ENCODE measurements around the gene EXOG. TPM values are rescaled to one million over a fixed set of nuclear protein-coding genes. Genes with fewer than 3 reads are reported as not detected.

Gene EXOG
- total RNA-seq: 8.8 TPM

- peaks cover 0 to 2% of the 10 kb centered on the region in 2 donors for H3K36me3 ChIP-seq
- intact Hi-C loops (cut with DNase I): no loop called here
- peak within 1 kb of the TSS; percentile 83 for H3K27ac ChIP-seq
- TF ChIP-seq CTCF (IDR thresholded peaks at IDR 0.05) (peak; percentile 49 to 90 (median 52)), POLR2AphosphoS5 (IDR thresholded peaks at IDR 0.05; ENCODE audit: insufficient read depth in 1 of 2, low read depth in 1 of 2) (peak; percentile 60 to 61), POLR2A (IDR thresholded peaks at IDR 0.05) (no peak)
- H3K9me3 ChIP-seq: no peaks in the 10 kb centered on the region
- no peaks in the 10 kb centered on the region for H3K27me3 ChIP-seq
- peaks cover 14% of the 10 kb centered on the region for H3K4me1 ChIP-seq
- no peak for DNase-seq (ENCODE audit: extremely low spot score in 2 of 2)
- peak within 1 kb of the TSS; percentile 69 to 84 for H3K4me3 ChIP-seq
These were observed at the start of gene EXOG for GRCh38 chr3:38496131-38496910. Gene EXOG (plus strand): TSS chr3:38496340. CDS start chr3:38496368, 28 bp downstream.

GRCh38 chr3:38446812-38447211 is 49.3 kb upstream of the EXOG start:
- Histone ChIP-seq H3K4me3 (no peak overlapping the region), H3K36me3 (no peaks in the 10 kb centered on the region), H3K4me1 (no peaks in the 10 kb centered on the region), H3K9me3 (no peaks in the 10 kb centered on the region), H3K27ac (no peak overlapping the region), H3K27me3 (no peaks in the 10 kb centered on the region)
- TF ChIP-seq CTCF (IDR thresholded peaks at IDR 0.05): no peak
- TF ChIP-seq POLR2AphosphoS5 (IDR thresholded peaks at IDR 0.05; ENCODE audit: insufficient read depth in 1 of 2, low read depth in 1 of 2): no peak
- TF ChIP-seq POLR2A (IDR thresholded peaks at IDR 0.05): no peak
- no peak for DNase-seq (ENCODE audit: extremely low spot score in 2 of 2)
- intact Hi-C loops (cut with DNase I): no loop called here

- Histone ChIP-seq H3K4me1 (peaks cover 17% of the 10 kb centered on the region), H3K27me3 (no peaks in the 10 kb centered on the region), H3K36me3 (no peaks in the 10 kb centered on the region), H3K27ac (no peak overlapping the region), H3K9me3 (no peaks in the 10 kb centered on the region), H3K4me3 (no peak overlapping the region)
- DNase-seq (ENCODE audit: extremely low spot score in 2 of 2): no peak
- intact Hi-C loops (cut with DNase I): loop anchor here (10.0 kb wide), 1 partner anchor 316 kb away; the partner anchor contains the start of genes ACAA1 and MYD88
- TF ChIP-seq POLR2AphosphoS5 (IDR thresholded peaks at IDR 0.05; ENCODE audit: insufficient read depth in 1 of 2, low read depth in 1 of 2) (no peak), CTCF (IDR thresholded peaks at IDR 0.05) (no peak), POLR2A (IDR thresholded peaks at IDR 0.05) (no peak)
These were observed 45.3 kb upstream of the EXOG start for GRCh38 chr3:38450853-38451252.

GRCh38 chr3:38453075-38453912 is 42.8 kb upstream of the EXOG start, which contains the start of gene ACVR2B:
Gene ACVR2B (plus strand): TSS chr3:38453890. CDS start chr3:38454323, 433 bp downstream.
- no peak for DNase-seq (ENCODE audit: extremely low spot score in 2 of 2)
- no peak for TF ChIP-seq POLR2A (IDR thresholded peaks at IDR 0.05)
- peak; percentile 26 to 59 for TF ChIP-seq POLR2AphosphoS5 (IDR thresholded peaks at IDR 0.05; ENCODE audit: insufficient read depth in 1 of 2, low read depth in 1 of 2)
- Histone ChIP-seq H3K27me3 (no peaks in the 10 kb centered on the region), H3K36me3 (no peaks in the 10 kb centered on the region), H3K27ac (peak within 1 kb of the TSS; percentile 86), H3K4me1 (peaks cover 39% of the 10 kb centered on the region), H3K9me3 (no peaks in the 10 kb centered on the region), H3K4me3 (peak within 1 kb of the TSS; percentile 80 to 92)
- intact Hi-C loops (cut with DNase I): loop anchor here (10.0 kb wide), 1 partner anchor 318 kb away; the partner anchor contains the start of genes ACAA1 and MYD88

- TF ChIP-seq CTCF (IDR thresholded peaks at IDR 0.05): no peak
- no peak for TF ChIP-seq POLR2AphosphoS5 (IDR thresholded peaks at IDR 0.05; ENCODE audit: insufficient read depth in 1 of 2, low read depth in 1 of 2)
- no peak for TF ChIP-seq POLR2A (IDR thresholded peaks at IDR 0.05)
- peak overlapping the region; percentile 86 for H3K27ac ChIP-seq
- H3K27me3 ChIP-seq: no peaks in the 10 kb centered on the region
- DNase-seq (ENCODE audit: extremely low spot score in 2 of 2): no peak
- intact Hi-C loops (cut with DNase I): loop anchor here (10.0 kb wide), 1 partner anchor 319 kb away; the partner anchor contains the start of genes ACAA1 and MYD88
- H3K9me3 ChIP-seq: no peaks in the 10 kb centered on the region
- H3K4me1 ChIP-seq: peaks cover 44% of the 10 kb centered on the region
- no peaks in the 10 kb centered on the region for H3K36me3 ChIP-seq
- H3K4me3 ChIP-seq: peak overlapping the region; percentile 80 to 92
These were observed 42.3 kb upstream of the EXOG start for GRCh38 chr3:38453913-38454177.
